Ovary (tissue), 3 donors: ENCODE results near the gene FOXP1.

Experiments used
- EP300 ChIP-seq: sonication (generic); formaldehyde crosslinking; IDR thresholded peaks from one replicate; pipeline ENCODE4 v1.6.1; 2017; ENCODE audit warnings: antibody characterized with exemption
- POLR2A ChIP-seq: fragments of 450-650 bp; IDR thresholded peaks from one replicate; pipeline ENCODE4 v1.6.1; 2017; ENCODE audit warnings: antibody characterized with exemption, mild to moderate bottlenecking, moderate library complexity
- TF ChIP-seq, protein P1 (sequence below), 3 donors: fragments of 450-650 bp in 2 of 3; fragments of 200-600 bp in 1 of 3; IDR thresholded peaks; one replicate each; pipeline versions ENCODE4 v1.5.1 to v1.8.0; 2016 to 2022; ENCODE audit warnings: antibody characterized with exemption in 3 of 3, mild to moderate bottlenecking in 1 of 3
- donor health status: DM: no; HTN: no; CAD: no.

DNA sequence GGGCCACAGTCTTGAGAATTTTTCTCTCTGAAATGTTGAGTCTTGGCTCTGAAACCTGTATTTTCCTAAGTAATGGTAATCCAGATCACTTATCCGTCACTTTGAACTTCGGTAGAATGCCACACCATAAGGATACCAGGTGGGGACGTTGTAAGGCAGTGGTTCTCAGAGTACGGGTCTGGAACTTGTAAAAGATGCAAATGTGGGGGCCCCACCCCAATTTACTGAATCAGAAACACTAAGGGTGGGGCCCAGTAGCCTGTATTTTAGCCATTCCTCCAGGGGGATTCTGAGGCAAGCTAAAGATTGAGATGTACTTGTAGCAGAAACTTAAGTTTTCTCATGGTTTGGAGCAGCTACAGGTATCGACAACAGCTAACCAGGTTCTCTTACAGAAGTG lies 555.3 kb downstream of the FOXP1 start:
- TF ChIP-seq, protein P1, sequence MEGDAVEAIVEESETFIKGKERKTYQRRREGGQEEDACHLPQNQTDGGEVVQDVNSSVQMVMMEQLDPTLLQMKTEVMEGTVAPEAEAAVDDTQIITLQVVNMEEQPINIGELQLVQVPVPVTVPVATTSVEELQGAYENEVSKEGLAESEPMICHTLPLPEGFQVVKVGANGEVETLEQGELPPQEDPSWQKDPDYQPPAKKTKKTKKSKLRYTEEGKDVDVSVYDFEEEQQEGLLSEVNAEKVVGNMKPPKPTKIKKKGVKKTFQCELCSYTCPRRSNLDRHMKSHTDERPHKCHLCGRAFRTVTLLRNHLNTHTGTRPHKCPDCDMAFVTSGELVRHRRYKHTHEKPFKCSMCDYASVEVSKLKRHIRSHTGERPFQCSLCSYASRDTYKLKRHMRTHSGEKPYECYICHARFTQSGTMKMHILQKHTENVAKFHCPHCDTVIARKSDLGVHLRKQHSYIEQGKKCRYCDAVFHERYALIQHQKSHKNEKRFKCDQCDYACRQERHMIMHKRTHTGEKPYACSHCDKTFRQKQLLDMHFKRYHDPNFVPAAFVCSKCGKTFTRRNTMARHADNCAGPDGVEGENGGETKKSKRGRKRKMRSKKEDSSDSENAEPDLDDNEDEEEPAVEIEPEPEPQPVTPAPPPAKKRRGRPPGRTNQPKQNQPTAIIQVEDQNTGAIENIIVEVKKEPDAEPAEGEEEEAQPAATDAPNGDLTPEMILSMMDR (IDR thresholded peaks at IDR 0.05), result no peak
- no peak for TF ChIP-seq POLR2A
- no peak for TF ChIP-seq EP300
